Rectal smooth muscle tissue (tissue), 1 donor: ENCODE results near the gene ZFP42.
"Not testable (repeated sequence)": the region's sequence is repeated elsewhere in the genome, so short reads cannot be mapped to it uniquely, and the experiment has no call there.

Experiments used
- H3K27ac ChIP-seq: one replicate; pipeline ENCODE4 v1.7.0; 2013; ENCODE audit warnings: low read depth, low read length, inconsistent platforms
- H3K27me3 ChIP-seq: one replicate; pipeline ENCODE4 v1.7.0; 2013; ENCODE audit warnings: low read length; ENCODE audit not compliant: control insufficient read depth, insufficient read depth
- H3K36me3 ChIP-seq: one replicate; pipeline ENCODE4 v1.7.0; 2013; ENCODE audit warnings: low read length; ENCODE audit not compliant: control insufficient read depth, insufficient read depth
- H3K4me1 ChIP-seq: one replicate; pipeline ENCODE4 v1.7.0; 2013; ENCODE audit warnings: low read length; ENCODE audit not compliant: control insufficient read depth, insufficient read depth
- H3K4me3 ChIP-seq: one replicate; pipeline ENCODE4 v1.7.0; 2013; ENCODE audit warnings: low read length
- H3K9ac ChIP-seq: one replicate; pipeline ENCODE4 v1.7.0; 2013; ENCODE audit warnings: low read length

ZFP42 gene

GRCh38 chr4:187995322-187996207 lies at the start of gene ZFP42:
TSS of gene ZFP42 (plus strand) at chr4:187995771. CDS start at chr4:188002808, 7,037 bp downstream.
- Histone ChIP-seq H3K36me3 (no peaks in the 10 kb centered on the region), H3K27ac (no peak within 1 kb of the TSS), H3K27me3 (no peaks in the 10 kb centered on the region), H3K4me1 (no peaks in the 10 kb centered on the region), H3K9ac (no peak within 1 kb of the TSS), H3K4me3 (no peak within 1 kb of the TSS)

GRCh38 chr4:187961171-187961570 lies 34.4 kb upstream of the ZFP42 start:
- Histone ChIP-seq H3K4me3 (no peak overlapping the region), H3K4me1 (no peaks in the 10 kb centered on the region), H3K9ac (no peak overlapping the region)

DNA sequence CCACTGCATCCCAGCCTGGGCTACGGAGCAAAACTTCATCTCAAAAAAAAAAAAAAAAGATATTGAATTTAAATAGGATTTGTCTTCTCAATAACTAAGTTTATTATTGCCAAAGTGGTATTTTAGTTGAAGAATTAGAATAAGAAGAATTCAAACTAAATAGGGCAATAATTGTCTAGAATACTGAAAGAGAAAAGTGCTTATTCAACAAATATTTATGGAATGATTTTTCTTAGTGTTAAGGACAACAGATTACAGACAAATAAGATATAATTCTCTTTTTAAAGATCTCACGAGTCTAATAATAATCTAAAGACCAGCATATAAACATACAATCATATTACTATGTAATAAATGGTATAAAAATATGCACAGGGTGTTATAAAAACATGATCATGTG lies 33.6 kb upstream of the ZFP42 start:
- Histone ChIP-seq H3K27me3 (no peaks in the 10 kb centered on the region), H3K9ac (no peak overlapping the region), H3K4me3 (no peak overlapping the region), H3K36me3 (no peaks in the 10 kb centered on the region), H3K4me1 (no peaks in the 10 kb centered on the region), H3K27ac (no peak overlapping the region)

More at GRCh38 chr4:187961171-187961570, 34.4 kb upstream of the ZFP42 start:
- H3K27ac ChIP-seq, result no peak overlapping the region
- no peaks in the 10 kb centered on the region for H3K36me3 ChIP-seq
- no peaks in the 10 kb centered on the region for H3K27me3 ChIP-seq

GRCh38 chr4:187962926-187963325 lies 32.6 kb upstream of the ZFP42 start:
- H3K27ac ChIP-seq, result no peak overlapping the region
- no peak overlapping the region for H3K9ac ChIP-seq
- H3K4me3 ChIP-seq, result no peak overlapping the region
- no peaks in the 10 kb centered on the region for H3K36me3 ChIP-seq
- no peaks in the 10 kb centered on the region for H3K27me3 ChIP-seq
- H3K4me1 ChIP-seq, result no peaks in the 10 kb centered on the region

- no peaks in the 10 kb centered on the region for H3K36me3 ChIP-seq
- no peaks in the 10 kb centered on the region for H3K27me3 ChIP-seq
- no peak overlapping the region for H3K9ac ChIP-seq
- no peak overlapping the region for H3K27ac ChIP-seq
- no peaks in the 10 kb centered on the region for H3K4me1 ChIP-seq
- H3K4me3 ChIP-seq, result no peak overlapping the region
These were observed 29.8 kb upstream of the ZFP42 start for GRCh38 chr4:187965726-187966125.

GRCh38 chr4:187972135-187972534 lies 23.4 kb upstream of the ZFP42 start:
- Histone ChIP-seq H3K27me3 (no peaks in the 10 kb centered on the region), H3K36me3 (no peaks in the 10 kb centered on the region), H3K4me1 (no peaks in the 10 kb centered on the region), H3K4me3 (no peak overlapping the region), H3K27ac (no peak overlapping the region), H3K9ac (no peak overlapping the region)

DNA sequence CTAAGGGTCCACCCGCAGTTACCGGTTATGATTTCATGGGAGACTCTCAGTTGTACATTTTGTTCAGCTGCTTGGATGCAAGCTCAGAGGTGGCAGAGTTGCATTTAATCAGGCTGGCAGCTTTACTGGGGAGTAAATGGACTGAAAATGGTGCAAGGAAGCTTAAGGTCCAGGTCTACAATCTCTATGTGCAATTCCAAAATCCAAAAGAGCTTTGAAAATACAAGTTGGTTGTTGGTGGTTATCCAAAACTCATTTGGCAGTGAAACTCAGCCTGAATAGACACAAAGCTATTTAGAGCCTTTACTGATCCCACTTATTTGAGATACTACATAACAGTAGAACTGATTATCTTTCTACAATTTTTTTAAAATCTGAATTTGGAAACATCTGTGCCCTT lies 11.8 kb upstream of the ZFP42 start:
- no peak overlapping the region for H3K4me3 ChIP-seq
- H3K27me3 ChIP-seq, result no peaks in the 10 kb centered on the region
- no peaks in the 10 kb centered on the region for H3K4me1 ChIP-seq
- no peak overlapping the region for H3K9ac ChIP-seq
- H3K27ac ChIP-seq, result no peak overlapping the region
- no peaks in the 10 kb centered on the region for H3K36me3 ChIP-seq

DNA sequence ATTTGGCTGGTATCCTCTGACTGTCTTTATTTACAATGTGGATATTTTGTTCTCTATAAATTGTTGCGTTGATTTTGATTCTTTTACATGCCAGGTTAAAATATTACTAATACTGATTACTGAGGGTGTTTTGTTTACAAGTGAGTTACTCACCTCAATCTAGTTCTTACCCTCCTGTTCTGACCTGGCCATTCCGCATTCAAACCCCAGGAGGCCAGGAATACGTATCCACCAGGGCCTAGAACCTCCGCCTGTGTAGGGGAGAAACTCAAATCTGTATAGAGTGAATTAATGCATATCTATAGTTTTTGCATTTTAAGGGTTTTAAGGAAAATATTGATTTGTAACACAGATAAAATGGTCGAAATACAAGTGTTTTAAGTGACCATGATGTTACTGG lies 2.6 kb upstream of the ZFP42 start:
- H3K27me3 ChIP-seq, result no peaks in the 10 kb centered on the region
- H3K9ac ChIP-seq, result no peak overlapping the region
- no peak overlapping the region for H3K4me3 ChIP-seq
- no peak overlapping the region for H3K27ac ChIP-seq
- no peaks in the 10 kb centered on the region for H3K36me3 ChIP-seq
- H3K4me1 ChIP-seq, result no peaks in the 10 kb centered on the region

DNA sequence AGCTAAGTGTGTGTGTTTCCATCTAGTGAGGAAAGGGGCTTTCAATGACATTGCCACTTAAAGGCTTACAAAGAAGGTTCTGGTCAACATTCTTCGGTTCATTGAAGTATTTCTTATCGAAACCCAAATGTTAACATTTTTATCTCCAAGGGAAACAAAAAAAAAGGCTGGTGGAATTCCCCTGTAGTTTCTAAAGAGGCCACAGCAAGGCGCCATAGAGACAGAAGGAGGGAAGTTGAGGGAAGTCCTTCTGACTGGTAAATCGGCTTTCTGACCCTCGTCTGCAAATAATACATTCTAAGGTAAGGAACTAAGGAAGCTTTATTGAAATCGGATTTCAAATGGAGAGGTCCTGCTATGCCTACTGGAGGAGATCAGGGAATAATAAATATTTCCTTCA lies 1.7 kb upstream of the ZFP42 start:
- Histone ChIP-seq H3K9ac (no peak overlapping the region), H3K36me3 (no peaks in the 10 kb centered on the region), H3K27ac (no peak overlapping the region), H3K27me3 (no peaks in the 10 kb centered on the region), H3K4me3 (no peak overlapping the region), H3K4me1 (no peaks in the 10 kb centered on the region)

GRCh38 chr4:187996502-187997177 lies 1.1 kb downstream of the ZFP42 start:
- H3K9ac ChIP-seq, result no peak overlapping the region

DNA sequence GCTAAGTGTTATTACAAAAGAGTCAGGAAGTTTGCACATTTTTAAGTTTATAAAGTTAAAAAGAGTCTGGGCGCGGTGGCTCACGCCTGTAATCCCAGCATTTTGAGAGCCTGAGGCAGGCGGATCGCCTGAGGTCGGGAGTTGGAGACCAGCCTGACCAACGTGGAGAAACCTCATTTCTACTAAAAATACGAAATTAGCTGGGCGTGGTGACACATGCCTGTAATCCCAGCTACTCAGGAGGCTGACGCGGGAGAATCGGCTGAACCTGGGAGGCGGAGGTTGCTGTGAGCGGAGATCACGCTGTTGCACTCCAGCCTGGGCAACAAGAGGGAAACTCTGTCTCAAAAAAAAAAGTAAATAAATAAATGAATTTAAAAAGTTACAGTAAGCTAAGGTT lies 2.4 kb downstream of the ZFP42 start:
- not testable (repeated sequence) for H3K4me3 ChIP-seq, H3K36me3 ChIP-seq, H3K27ac ChIP-seq, H3K4me1 ChIP-seq, H3K9ac ChIP-seq, H3K27me3 ChIP-seq

More at GRCh38 chr4:187996502-187997177, 1.1 kb downstream of the ZFP42 start:
- no peaks in the 10 kb centered on the region for H3K27me3 ChIP-seq
- H3K36me3 ChIP-seq, result no peaks in the 10 kb centered on the region
- H3K27ac ChIP-seq, result no peak overlapping the region
- H3K4me1 ChIP-seq, result no peaks in the 10 kb centered on the region
- no peak overlapping the region for H3K4me3 ChIP-seq

- Histone ChIP-seq H3K36me3 (no peaks in the 10 kb centered on the region), H3K4me3 (no peak overlapping the region), H3K9ac (no peak overlapping the region), H3K27me3 (no peaks in the 10 kb centered on the region), H3K27ac (no peak overlapping the region), H3K4me1 (no peaks in the 10 kb centered on the region)
These were observed 3.9 kb downstream of the ZFP42 start for GRCh38 chr4:187999406-187999932.
